K562 treated with DMSO at 1 percent for 12 hours (cell line): ENCODE data around the gene PRR20A. TPM values are rescaled to one million over a fixed set of nuclear protein-coding genes. Genes with fewer than 3 reads are reported as not detected.

Experiments used
- total RNA-seq: library from RNA; unstranded; fragments of 300-600 nt; gene quantifications from 2 replicates; pipeline ENCODE4 v1.2.3, GENCODE V29; 2022; ENCODE audit not compliant: insufficient read depth

Gene PRR20A
- not detected in 2 replicates for total RNA-seq

GRCh38 chr13:57140235-57140968 lies at the start of gene PRR20A:
Gene PRR20A (plus strand): TSS chr13:57140918. CDS start chr13:57141305, 387 bp downstream.

DNA sequence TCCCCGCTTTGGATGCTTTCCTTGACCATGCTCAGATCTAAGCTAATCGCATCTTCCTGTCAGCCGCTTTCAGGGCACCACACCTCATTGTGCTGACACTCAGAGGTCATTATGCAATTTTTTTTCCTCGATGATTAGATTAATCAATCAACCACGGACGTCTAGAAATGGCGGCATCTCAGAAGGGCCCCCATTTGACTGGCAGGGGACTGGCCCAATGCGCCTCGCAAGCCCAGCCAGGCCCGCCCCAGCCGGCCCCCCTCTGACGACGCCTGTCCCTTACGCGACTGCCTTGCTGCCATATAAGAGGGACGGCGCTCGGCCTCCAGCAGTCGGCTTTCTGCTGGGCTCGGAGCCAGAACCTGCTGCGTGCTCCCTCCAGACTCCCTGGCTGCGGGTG lies 6.5 kb downstream of the PRR20A start, which contains the start of gene PRR20B:
PRR20B (plus strand) TSS at position 301 of the 400 bp plus-strand sequence. CDS start 387 bp downstream, outside the sequence.

GRCh38 chr13:57153761-57154160 lies 13.0 kb downstream of the PRR20A start, which contains the start of gene PRR20C:
Gene PRR20C (plus strand): TSS chr13:57154061. CDS start chr13:57154448, 387 bp downstream.

DNA sequence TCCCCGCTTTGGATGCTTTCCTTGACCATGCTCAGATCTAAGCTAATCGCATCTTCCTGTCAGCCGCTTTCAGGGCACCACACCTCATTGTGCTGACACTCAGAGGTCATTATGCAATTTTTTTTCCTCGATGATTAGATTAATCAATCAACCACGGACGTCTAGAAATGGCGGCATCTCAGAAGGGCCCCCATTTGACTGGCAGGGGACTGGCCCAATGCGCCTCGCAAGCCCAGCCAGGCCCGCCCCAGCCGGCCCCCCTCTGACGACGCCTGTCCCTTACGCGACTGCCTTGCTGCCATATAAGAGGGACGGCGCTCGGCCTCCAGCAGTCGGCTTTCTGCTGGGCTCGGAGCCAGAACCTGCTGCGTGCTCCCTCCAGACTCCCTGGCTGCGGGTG lies 19.6 kb downstream of the PRR20A start, which contains the start of gene PRR20D:
PRR20D (plus strand) TSS at position 301 of the 400 bp plus-strand sequence. CDS start 387 bp downstream, outside the sequence.

GRCh38 chr13:57166897-57167296 lies 26.2 kb downstream of the PRR20A start, which contains the start of gene PRR20E:
Gene PRR20E (plus strand): TSS chr13:57167197. CDS start chr13:57167584, 387 bp downstream.

Other genes starting within 250 kb of the PRR20A start
- gene PRR20B, start 6.6 kb downstream of the PRR20A start, total RNA-seq = not detected in 2 replicates
- not detected in 2 replicates for gene PRR20C, start 13.1 kb downstream of the PRR20A start, total RNA-seq
- not detected in 2 replicates for gene PRR20D, start 19.7 kb downstream of the PRR20A start, total RNA-seq
- gene PRR20E, start 26.3 kb downstream of the PRR20A start, total RNA-seq = not detected in 2 replicates